ENCODE measurements around the gene NCOA7.

Gene NCOA7

GRCh38 chr6:125790358-125791150 is at the start of gene NCOA7:
NCOA7 (plus strand) TSS chr6:125790960; CDS start chr6:125815355, 24,395 bp downstream.
- peak; percentile 59 to 80 for DNase-seq

GRCh38 chr6:125741336-125741735 is 49.4 kb upstream of the NCOA7 start:
- DNase-seq = no peak

- DNase-seq = no peak
Measured at GRCh38 chr6:125742024-125742423, 48.7 kb upstream of the NCOA7 start.

- DNase-seq = no peak
Measured at GRCh38 chr6:125742464-125743120, 48.2 kb upstream of the NCOA7 start.

GRCh38 chr6:125743604-125744003 is 47.2 kb upstream of the NCOA7 start:
- DNase-seq = no peak

- no peak for DNase-seq
Measured at GRCh38 chr6:125745281-125746018, 45.3 kb upstream of the NCOA7 start.

- no peak for DNase-seq
Measured at GRCh38 chr6:125746019-125746414, 44.7 kb upstream of the NCOA7 start.

- DNase-seq = peak; percentile 52 to 59
Measured at GRCh38 chr6:125746731-125747588, 43.8 kb upstream of the NCOA7 start.

- peak; percentile 11 to 29 for DNase-seq
Measured at GRCh38 chr6:125747589-125748405, 43.0 kb upstream of the NCOA7 start.

GRCh38 chr6:125748406-125749172 is 42.2 kb upstream of the NCOA7 start:
- DNase-seq = peak in 1 of 2 experiments; percentile 8

- DNase-seq = peak; percentile 83 to 88
Measured at GRCh38 chr6:125749173-125749864, 41.4 kb upstream of the NCOA7 start, which contains the start of gene HEY2. HEY2 (plus strand) TSS chr6:125749632; CDS start chr6:125749777, 145 bp downstream.

- no peak for DNase-seq
Measured at GRCh38 chr6:125749865-125750691, 40.7 kb upstream of the NCOA7 start.

- no peak for DNase-seq
Measured at GRCh38 chr6:125750692-125751333, 39.9 kb upstream of the NCOA7 start.

GRCh38 chr6:125751334-125751916 is 39.3 kb upstream of the NCOA7 start:
- no peak for DNase-seq

- no peak for DNase-seq
Measured at GRCh38 chr6:125752773-125753172, 38.0 kb upstream of the NCOA7 start.

- peak in 1 of 2 experiments; percentile 8 for DNase-seq
Measured at GRCh38 chr6:125753218-125753936, 37.4 kb upstream of the NCOA7 start.

GRCh38 chr6:125753937-125754259 is 36.9 kb upstream of the NCOA7 start:
- DNase-seq = no peak

GRCh38 chr6:125754566-125754965 is 36.2 kb upstream of the NCOA7 start:
- DNase-seq = no peak

Data from NCI-H1930 (cell line).